GM19240 (cell line): ENCODE data around the gene IRF1.

Source experiments
- DNase-seq: peaks from one replicate; pipeline ENCODE4 v3.0.0; 2011; ENCODE audit warnings: low spot score; ENCODE audit not compliant: insufficient read length

The IRF1 gene

GRCh38 chr5:132500931-132501628 lies 10.5 kb upstream of the IRF1 start:
- DNase-seq, result no peak

- no peak for DNase-seq
Observed at GRCh38 chr5:132500244-132500930, 9.8 kb upstream of the IRF1 start.

- no peak for DNase-seq
Observed at GRCh38 chr5:132499440-132500243, 9.1 kb upstream of the IRF1 start.

GRCh38 chr5:132498686-132499271 lies 8.2 kb upstream of the IRF1 start:
- no peak for DNase-seq

GRCh38 chr5:132498152-132498551 lies 7.6 kb upstream of the IRF1 start:
- no peak for DNase-seq

GRCh38 chr5:132497488-132497997 lies 7.0 kb upstream of the IRF1 start:
- no peak for DNase-seq

- no peak for DNase-seq
Observed at GRCh38 chr5:132496631-132497487, 6.3 kb upstream of the IRF1 start.

- DNase-seq, result no peak
Observed at GRCh38 chr5:132496191-132496630, 5.6 kb upstream of the IRF1 start.

GRCh38 chr5:132495667-132496190 lies 5.2 kb upstream of the IRF1 start:
- DNase-seq, result no peak

GRCh38 chr5:132493821-132494220 lies 3.2 kb upstream of the IRF1 start:
- no peak for DNase-seq

GRCh38 chr5:132493241-132493640 lies 2.7 kb upstream of the IRF1 start:
- DNase-seq, result no peak

- DNase-seq, result no peak
Observed at GRCh38 chr5:132492386-132493125, 2.0 kb upstream of the IRF1 start.

- no peak for DNase-seq
Observed at GRCh38 chr5:132491368-132492364, 1.1 kb upstream of the IRF1 start.

GRCh38 chr5:132489871-132490483 lies 596 bp downstream of the IRF1 start:
- DNase-seq, result peak; percentile 56

GRCh38 chr5:132489051-132489770 lies 1.4 kb downstream of the IRF1 start:
- DNase-seq, result no peak

- no peak for DNase-seq
Observed at GRCh38 chr5:132488590-132488989, 2.0 kb downstream of the IRF1 start.

GRCh38 chr5:132487841-132488555 lies 2.6 kb downstream of the IRF1 start:
- peak; percentile 47 for DNase-seq
